DMS114 treated with DMSO at 0.1 percent for 48 hours (cell line): ENCODE data around the gene MYLK4.
A peak's percentile ranks its signal among the peaks of the same experiment; 100 is the strongest.

ENCODE experiments used
- DNase-seq: peaks from one replicate; lab custom pipeline; 2025; ENCODE audit not compliant: unreplicated experiment; lab: John Stamatoyannopoulos, UW

Gene MYLK4

GRCh38 chr6:2780102-2780737 is 29.5 kb upstream of the MYLK4 start:
- no peak for DNase-seq

GRCh38 chr6:2777249-2777648 is 26.5 kb upstream of the MYLK4 start:
- no peak for DNase-seq

- DNase-seq: no peak
These were observed 24.3 kb upstream of the MYLK4 start for GRCh38 chr6:2775003-2775402.

GRCh38 chr6:2773449-2773848 is 22.7 kb upstream of the MYLK4 start:
- no peak for DNase-seq

GRCh38 chr6:2772840-2773239 is 22.1 kb upstream of the MYLK4 start:
- no peak for DNase-seq

GRCh38 chr6:2771079-2771478 is 20.4 kb upstream of the MYLK4 start:
- no peak for DNase-seq

GRCh38 chr6:2770171-2770570 is 19.4 kb upstream of the MYLK4 start:
- no peak for DNase-seq

GRCh38 chr6:2768696-2769095 is 18.0 kb upstream of the MYLK4 start:
- DNase-seq: no peak

- no peak for DNase-seq
These were observed 17.2 kb upstream of the MYLK4 start for GRCh38 chr6:2767657-2768524.

GRCh38 chr6:2766767-2767656 is 16.3 kb upstream of the MYLK4 start:
- no peak for DNase-seq

GRCh38 chr6:2765896-2766766 is 15.4 kb upstream of the MYLK4 start:
- DNase-seq: no peak

- peak; percentile 99 for DNase-seq
These were observed 14.6 kb upstream of the MYLK4 start, which contains the start of gene WRNIP1 for GRCh38 chr6:2765166-2765895. Gene WRNIP1 (plus strand): TSS chr6:2765393. CDS start chr6:2765623, 230 bp downstream.

GRCh38 chr6:2764610-2765165 is 14.0 kb upstream of the MYLK4 start:
- peak; percentile 79 for DNase-seq

GRCh38 chr6:2763876-2764540 is 13.3 kb upstream of the MYLK4 start:
- DNase-seq: peak; percentile 60

GRCh38 chr6:2763345-2763841 is 12.7 kb upstream of the MYLK4 start:
- peak; percentile 60 for DNase-seq

GRCh38 chr6:2762868-2763267 is 12.1 kb upstream of the MYLK4 start:
- peak; percentile 53 for DNase-seq

- DNase-seq: no peak
These were observed 10.4 kb upstream of the MYLK4 start for GRCh38 chr6:2760882-2761842.

- no peak for DNase-seq
These were observed 8.3 kb upstream of the MYLK4 start for GRCh38 chr6:2758980-2759379.
